Mesodermal cell (in vitro differentiated cells): ENCODE data around the gene CAMKMT.

Experiments
- H3K27ac ChIP-seq: 2 replicates; pipeline ENCODE4 v1.7.0; 2013; ENCODE audit warnings: mild to moderate bottlenecking, low read depth, low read length, moderate library complexity; ENCODE audit not compliant: severe bottlenecking
- H3K36me3 ChIP-seq: 2 replicates; pipeline ENCODE4 v1.7.1; 2013; ENCODE audit warnings: mild to moderate bottlenecking, low read length, moderate library complexity; ENCODE audit not compliant: control insufficient read depth, insufficient read depth
- H3K4me1 ChIP-seq: one replicate; pipeline ENCODE4 v1.7.1; 2013; ENCODE audit warnings: mild to moderate bottlenecking, low read length; ENCODE audit not compliant: insufficient read depth, control insufficient read depth, poor library complexity, severe bottlenecking
- H3K4me3 ChIP-seq: 2 replicates; pipeline ENCODE4 v1.7.0; 2013; ENCODE audit warnings: low read length, control low read depth, mild to moderate bottlenecking; ENCODE audit not compliant: insufficient read depth, poor library complexity, severe bottlenecking; ENCODE audit errors: extremely low read depth
- H3K9me3 ChIP-seq: 2 replicates; pipeline ENCODE4 v1.7.1; 2013; ENCODE audit warnings: mild to moderate bottlenecking, low read length, moderate library complexity; ENCODE audit not compliant: control insufficient read depth
- WGBS, 2 experiments: methylation state at CpG; one replicate each; pipeline ENCODE4 v1.1.5; 2013; ENCODE audit warnings: missing lambda C conversion rate in 2 of 2; ENCODE audit not compliant: insufficient coverage in 2 of 2; 5-methylcytosine and 5-hydroxymethylcytosine counted together

The CAMKMT gene

GRCh38 chr2:44771522-44771921 lies 409.8 kb downstream of the CAMKMT start:
- no peak overlapping the region for H3K27ac ChIP-seq
- no peaks in the 10 kb centered on the region for H3K36me3 ChIP-seq
- H3K9me3 ChIP-seq: no peaks in the 10 kb centered on the region
- peaks cover 5% of the 10 kb centered on the region for H3K4me1 ChIP-seq
- 71 to 80% methylated on average over 2 of the region's 2 CpGs for WGBS, 2 experiments
- H3K4me3 ChIP-seq: no peak overlapping the region

GRCh38 chr2:44772131-44772530 lies 410.4 kb downstream of the CAMKMT start:
- peaks cover 5% of the 10 kb centered on the region for H3K4me1 ChIP-seq
- WGBS, 2 experiments: 61 to 68% methylated on average over 5 to 6 of the region's 9 CpGs
- no peak overlapping the region for H3K4me3 ChIP-seq
- no peaks in the 10 kb centered on the region for H3K9me3 ChIP-seq
- H3K36me3 ChIP-seq: no peaks in the 10 kb centered on the region
- no peak overlapping the region for H3K27ac ChIP-seq

DNA sequence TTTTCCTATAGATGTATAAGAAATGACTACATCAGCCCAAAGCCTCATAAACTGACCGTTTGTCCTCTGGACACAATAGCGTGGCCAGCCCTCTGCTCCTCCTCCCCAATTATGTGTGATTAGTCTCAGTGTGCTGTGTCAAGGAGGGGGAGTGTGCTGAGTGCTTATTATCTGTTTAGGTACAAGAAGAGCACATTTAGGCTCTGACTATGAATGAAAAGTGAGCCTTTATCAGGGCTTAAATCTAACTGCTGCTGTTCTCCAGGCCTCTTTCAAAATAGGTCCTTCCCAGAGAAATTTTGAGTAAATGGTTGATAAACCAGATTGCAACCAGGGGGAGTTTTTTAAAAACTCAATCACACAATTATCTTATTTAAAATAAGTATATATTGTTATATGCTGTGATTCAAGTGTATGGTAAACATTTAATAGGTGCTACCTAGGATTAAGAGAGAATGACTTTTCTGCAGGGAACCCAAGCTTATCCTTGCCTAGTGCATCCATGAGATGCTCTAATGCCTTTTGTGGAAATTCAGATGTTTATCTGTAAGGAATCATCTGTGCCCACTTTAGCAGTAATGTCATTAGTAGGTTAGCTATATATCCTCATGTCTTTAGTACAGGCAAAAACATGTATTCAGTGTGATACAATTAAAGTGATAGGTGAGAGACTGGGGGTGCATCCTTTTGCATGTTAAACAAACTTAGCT lies 411.1 kb downstream of the CAMKMT start:
- WGBS, 2 experiments: 18% methylated on average over 2 of the region's 2 CpGs; no CpG with 5 or more reads in 1 of the 2 experiments
- H3K4me3 ChIP-seq: no peak overlapping the region
- H3K27ac ChIP-seq: no peak overlapping the region
- H3K4me1 ChIP-seq: peaks cover 6% of the 10 kb centered on the region
- no peaks in the 10 kb centered on the region for H3K9me3 ChIP-seq
- H3K36me3 ChIP-seq: no peaks in the 10 kb centered on the region

DNA sequence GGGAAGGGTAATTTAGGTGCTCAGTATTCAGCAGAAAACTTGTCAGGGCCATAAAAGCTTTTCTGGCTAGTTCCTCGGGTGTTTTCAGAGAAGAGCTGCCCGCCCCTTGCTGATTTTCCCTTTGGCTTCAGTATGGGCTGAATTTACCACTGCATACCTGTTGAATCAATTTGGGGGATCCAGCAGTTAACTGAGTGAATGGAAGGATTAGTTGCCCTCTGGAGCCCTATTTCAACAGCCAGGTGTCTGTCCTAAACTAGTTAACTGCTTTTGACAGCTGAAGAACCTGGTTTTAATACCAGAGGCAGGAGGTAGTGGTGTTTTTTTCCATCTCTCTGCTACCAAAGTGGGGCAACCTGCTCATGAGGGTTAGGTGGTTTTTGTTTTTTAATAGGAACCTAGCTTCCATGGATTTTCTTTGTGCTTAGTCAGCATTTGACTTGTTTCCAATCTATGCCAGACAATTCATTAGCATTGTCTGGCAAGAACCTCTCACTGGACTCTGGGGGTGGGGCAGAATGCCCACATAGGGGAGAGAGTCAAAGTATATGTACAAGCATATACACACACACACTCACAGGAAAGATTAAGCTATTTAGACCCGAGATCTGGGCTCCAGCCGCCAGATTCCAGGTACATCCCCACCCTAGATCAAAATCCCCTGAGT lies 413.2 kb downstream of the CAMKMT start:
- H3K9me3 ChIP-seq: no peaks in the 10 kb centered on the region
- H3K4me3 ChIP-seq: no peak overlapping the region
- no peak overlapping the region for H3K27ac ChIP-seq
- H3K36me3 ChIP-seq: no peaks in the 10 kb centered on the region
- peaks cover 8% of the 10 kb centered on the region for H3K4me1 ChIP-seq
- WGBS, 2 experiments: 14% methylated on average over 2 of the region's 4 CpGs; no CpG with 5 or more reads in 1 of the 2 experiments

GRCh38 chr2:44777036-44777435 lies 415.3 kb downstream of the CAMKMT start:
- Histone ChIP-seq H3K9me3 (no peaks in the 10 kb centered on the region), H3K36me3 (no peaks in the 10 kb centered on the region), H3K4me1 (peaks cover 8% of the 10 kb centered on the region), H3K27ac (no peak overlapping the region), H3K4me3 (no peak overlapping the region)
- 39 to 52% methylated on average over 6 of the region's 6 CpGs for WGBS, 2 experiments

DNA sequence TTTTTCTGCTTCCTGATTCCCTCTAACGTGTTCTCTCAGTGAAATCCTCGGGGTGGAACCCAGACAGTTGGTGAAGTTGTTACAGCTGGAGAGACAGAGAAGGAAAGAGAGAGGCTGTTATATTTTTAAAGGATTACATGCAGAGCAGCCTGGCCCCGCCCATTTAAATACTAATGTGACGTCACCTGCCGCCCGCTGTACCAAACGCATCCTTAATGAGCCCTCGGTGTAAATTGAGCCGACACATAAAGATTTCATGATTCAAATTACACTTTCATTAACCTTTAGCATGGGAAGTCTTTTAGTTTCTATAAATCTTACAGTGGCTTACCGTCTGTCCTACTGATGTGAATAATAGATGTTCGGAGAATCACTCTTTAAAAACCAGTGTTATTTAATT lies 415.8 kb downstream of the CAMKMT start:
- WGBS, 2 experiments: 14% methylated on average over 5 of the region's 11 CpGs; no CpG with 5 or more reads in 1 of the 2 experiments
- H3K4me3 ChIP-seq: no peak overlapping the region
- no peaks in the 10 kb centered on the region for H3K36me3 ChIP-seq
- no peaks in the 10 kb centered on the region for H3K9me3 ChIP-seq
- H3K27ac ChIP-seq: no peak overlapping the region
- H3K4me1 ChIP-seq: peaks cover 8% of the 10 kb centered on the region

GRCh38 chr2:44778221-44778654 lies 416.5 kb downstream of the CAMKMT start:
- peaks cover 8% of the 10 kb centered on the region for H3K4me1 ChIP-seq
- H3K27ac ChIP-seq: no peak overlapping the region
- no peaks in the 10 kb centered on the region for H3K36me3 ChIP-seq
- H3K9me3 ChIP-seq: no peaks in the 10 kb centered on the region
- H3K4me3 ChIP-seq: no peak overlapping the region
- WGBS, 2 experiments: 8 to 12% methylated on average over 11 of the region's 13 CpGs

DNA sequence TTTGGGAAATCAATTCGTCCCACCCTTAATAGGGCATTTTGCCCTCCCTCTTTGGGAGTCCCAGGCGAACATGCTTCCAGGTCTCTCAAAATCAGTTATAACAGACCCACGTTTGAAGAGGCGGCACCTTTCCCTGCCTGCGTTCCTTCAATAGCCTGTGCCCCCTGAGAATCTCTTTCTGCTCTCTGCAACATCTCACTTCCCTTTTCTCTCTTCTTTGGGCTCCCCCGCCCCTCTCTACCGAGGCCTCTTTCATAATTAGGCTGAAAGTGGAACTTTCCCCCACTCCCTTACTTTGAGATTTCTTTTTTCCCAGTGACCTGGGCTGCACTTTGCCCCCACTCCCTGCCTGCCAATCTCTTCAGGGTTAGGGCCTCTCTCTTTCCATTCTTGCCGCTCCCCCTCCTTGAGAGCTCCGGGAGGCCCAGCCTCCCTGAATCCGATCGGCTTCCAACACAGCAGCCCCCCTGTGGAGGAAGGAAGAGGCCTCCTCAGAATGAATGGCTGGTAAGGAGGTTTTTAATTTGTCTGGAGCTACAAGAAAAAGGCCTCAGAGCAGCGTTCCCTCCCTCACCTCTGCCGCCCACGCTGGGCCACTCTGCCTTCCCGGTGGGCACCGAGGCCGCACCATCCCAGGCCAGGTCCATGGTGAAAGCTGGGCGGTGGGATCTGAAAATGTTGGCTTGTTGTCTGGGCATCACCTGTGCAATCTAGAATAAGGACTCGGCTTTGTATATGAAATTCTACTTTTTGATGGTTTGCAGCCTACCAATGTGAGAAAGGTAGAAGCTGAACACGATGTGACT lies 417.1 kb downstream of the CAMKMT start:
- no peaks in the 10 kb centered on the region for H3K9me3 ChIP-seq
- H3K36me3 ChIP-seq: no peaks in the 10 kb centered on the region
- no peak overlapping the region for H3K27ac ChIP-seq
- 14 to 19% methylated on average over 15 to 16 of the region's 20 CpGs for WGBS, 2 experiments
- peaks cover 8% of the 10 kb centered on the region for H3K4me1 ChIP-seq
- H3K4me3 ChIP-seq: no peak overlapping the region

GRCh38 chr2:44779793-44780192 lies 418.0 kb downstream of the CAMKMT start:
- H3K4me3 ChIP-seq: no peak overlapping the region
- no peak overlapping the region for H3K27ac ChIP-seq
- H3K4me1 ChIP-seq: peaks cover 8% of the 10 kb centered on the region
- no peaks in the 10 kb centered on the region for H3K36me3 ChIP-seq
- WGBS, 2 experiments: 100% methylated on average over 1 of the region's 2 CpGs
- no peaks in the 10 kb centered on the region for H3K9me3 ChIP-seq

DNA sequence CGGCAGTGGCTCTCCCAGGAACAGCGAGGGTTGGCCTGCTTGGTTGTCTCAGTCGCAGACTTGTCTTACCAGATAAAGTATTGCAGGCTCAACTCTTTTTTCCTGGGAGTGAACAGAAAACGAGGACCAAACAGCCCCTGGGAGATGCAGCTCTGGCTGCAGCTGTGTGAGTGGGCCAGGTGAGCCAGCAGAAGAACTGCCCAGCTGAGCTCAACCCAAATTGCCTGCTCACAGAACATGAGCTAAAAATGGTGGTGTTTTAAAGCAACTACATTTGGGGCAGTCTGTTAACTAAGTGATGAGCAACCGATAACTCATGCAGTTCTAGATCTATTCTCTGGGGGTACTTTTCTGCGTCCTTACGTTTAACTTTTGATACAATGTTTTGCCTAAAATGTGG lies 418.7 kb downstream of the CAMKMT start:
- H3K9me3 ChIP-seq: no peaks in the 10 kb centered on the region
- no peaks in the 10 kb centered on the region for H3K36me3 ChIP-seq
- no peak overlapping the region for H3K27ac ChIP-seq
- WGBS, 2 experiments: 94 to 96% methylated on average over 4 of the region's 7 CpGs
- H3K4me1 ChIP-seq: peaks cover 8% of the 10 kb centered on the region
- H3K4me3 ChIP-seq: no peak overlapping the region
